Thymus (tissue), 11 donors: ENCODE results near the gene SOCS1. TPM values are rescaled to one million over a fixed set of nuclear protein-coding genes. Genes with fewer than 3 reads are reported as not detected.
A peak's percentile ranks its signal among the peaks of the same experiment; 100 is the strongest.

Source experiments
- DNase-seq, 9 donors: peaks; one replicate each; pipeline ENCODE4 v3.0.0-alpha.2; 2013; ENCODE audit warnings: low spot score in 9 of 9, low read depth in 6 of 9, missing footprints in 1 of 9
- H3K27ac ChIP-seq, 2 donors: one replicate each; pipeline ENCODE4 v1.5.1; 2013; ENCODE audit warnings: control low read depth in 1 of 2, low read depth in 1 of 2, low read length in 1 of 2, mild to moderate bottlenecking in 1 of 2, moderate library complexity in 1 of 2
- H3K27me3 ChIP-seq, 2 donors: one replicate each; pipeline ENCODE4 v1.5.1; 2013; ENCODE audit warnings: low read length in 1 of 2; ENCODE audit not compliant: control insufficient read depth in 2 of 2, insufficient read depth in 1 of 2
- H3K36me3 ChIP-seq, 2 donors: one replicate each; pipeline ENCODE4 v1.5.1; 2013; ENCODE audit warnings: low read length in 1 of 2, mild to moderate bottlenecking in 1 of 2, moderate library complexity in 1 of 2; ENCODE audit not compliant: control insufficient read depth in 2 of 2, insufficient read depth in 2 of 2
- H3K4me1 ChIP-seq, 2 donors: one replicate each; pipeline ENCODE4 v1.5.1; 2013; ENCODE audit warnings: low read length in 2 of 2; ENCODE audit not compliant: control insufficient read depth in 2 of 2, insufficient read depth in 2 of 2
- H3K4me3 ChIP-seq, 2 donors: one replicate each; pipeline ENCODE4 v1.5.1; 2013; ENCODE audit warnings: low read length in 2 of 2, control low read depth in 1 of 2, mild to moderate bottlenecking in 1 of 2
- H3K9me3 ChIP-seq, 2 donors: one replicate each; pipeline ENCODE4 v1.5.1; 2013; ENCODE audit warnings: low read length in 1 of 2, mild to moderate bottlenecking in 1 of 2; ENCODE audit not compliant: control insufficient read depth in 2 of 2, insufficient read depth in 1 of 2
- WGBS: extraction: QIAGEN DNeasy Blood & Tissue Kit; methylation state at CpG from one replicate; pipeline ENCODE4 v1.1.7; 2013; 5-methylcytosine and 5-hydroxymethylcytosine counted together
- polyA plus RNA-seq: library from polyadenylated mRNA; stranded (reverse); fragments of 200-250 nt; gene quantifications from one replicate; pipeline ENCODE4 v1.2.3, GENCODE V29; 2013
- total RNA-seq: library from RNA; stranded (reverse); fragments of 120-200 nt; gene quantifications from one replicate; pipeline ENCODE4 v1.2.4, GENCODE V29; 2013
- donor health status: healthy.

SOCS1 gene
- total and polyA plus RNA-seq, 2 donors = 8.3 to 109 TPM

GRCh38 chr16:11250786-11251524 lies 5.0 kb downstream of the SOCS1 start:
- Histone ChIP-seq H3K4me1 (peaks cover 9 to 38% of the 10 kb centered on the region in 2 donors), H3K27me3 (no peaks in the 10 kb centered on the region), H3K27ac (peak overlapping the region in 1 of 2 donors; percentile 40), H3K36me3 (peaks cover 44 to 56% of the 10 kb centered on the region in 2 donors), H3K9me3 (peaks cover 0 to 1% of the 10 kb centered on the region in 2 donors), H3K4me3 (peak overlapping the region in 1 of 2 donors; percentile 16)
- WGBS = 98% methylated on average over 10 of the region's 10 CpGs
- DNase-seq = no peak

- peaks cover 0 to 1% of the 10 kb centered on the region in 2 donors for H3K9me3 ChIP-seq
- H3K27me3 ChIP-seq = no peaks in the 10 kb centered on the region
- peaks cover 44 to 54% of the 10 kb centered on the region in 2 donors for H3K36me3 ChIP-seq
- no peak overlapping the region for H3K4me3 ChIP-seq
- no peak for DNase-seq
- WGBS = 95% methylated on average over 16 of the region's 16 CpGs
- H3K4me1 ChIP-seq = peaks cover 11 to 39% of the 10 kb centered on the region in 2 donors
- peak overlapping the region in 1 of 2 donors; percentile 47 for H3K27ac ChIP-seq
Measured at GRCh38 chr16:11250091-11250785, 5.8 kb downstream of the SOCS1 start.

GRCh38 chr16:11249233-11250061 lies 6.6 kb downstream of the SOCS1 start:
- 96% methylated on average over 63 of the region's 63 CpGs for WGBS
- Histone ChIP-seq H3K9me3 (peaks cover 0 to 1% of the 10 kb centered on the region in 2 donors), H3K36me3 (peaks cover 41 to 46% of the 10 kb centered on the region in 2 donors), H3K4me3 (no peak overlapping the region), H3K27ac (peak overlapping the region; percentile 47), H3K4me1 (peaks cover 11 to 38% of the 10 kb centered on the region in 2 donors), H3K27me3 (no peaks in the 10 kb centered on the region)
- DNase-seq = no peak

GRCh38 chr16:11248133-11248532 lies 7.9 kb downstream of the SOCS1 start:
- no peak for DNase-seq
- H3K36me3 ChIP-seq = peaks cover 28 to 33% of the 10 kb centered on the region in 2 donors
- H3K27ac ChIP-seq = no peak overlapping the region
- WGBS = 96% methylated on average over 8 of the region's 8 CpGs
- H3K27me3 ChIP-seq = no peaks in the 10 kb centered on the region
- no peak overlapping the region for H3K4me3 ChIP-seq
- peaks cover 0 to 1% of the 10 kb centered on the region in 2 donors for H3K9me3 ChIP-seq
- H3K4me1 ChIP-seq = peaks cover 8 to 24% of the 10 kb centered on the region in 2 donors

DNA sequence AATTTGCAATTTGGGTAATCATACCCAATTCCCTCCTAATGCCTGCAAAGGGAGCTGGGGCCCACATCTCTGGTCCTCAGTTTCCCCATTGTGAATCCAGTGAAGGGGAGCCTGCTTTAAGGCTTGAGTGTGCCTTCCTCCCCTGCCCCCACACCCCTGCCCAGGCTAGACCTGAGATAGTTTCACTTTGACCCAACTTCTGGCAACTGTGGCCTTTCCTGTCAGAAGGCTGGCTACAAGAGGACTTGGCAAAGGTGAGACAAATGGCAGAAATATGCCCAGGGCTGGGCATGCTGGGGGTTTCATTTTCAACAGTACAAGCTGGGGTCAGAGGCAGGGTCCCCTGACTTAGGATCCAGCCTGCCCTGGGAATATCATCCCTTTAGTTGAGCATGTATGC lies 10.0 kb downstream of the SOCS1 start:
- Histone ChIP-seq H3K9me3 (peaks cover 0 to 1% of the 10 kb centered on the region in 2 donors), H3K27me3 (no peaks in the 10 kb centered on the region), H3K4me1 (peaks cover 7 to 23% of the 10 kb centered on the region in 2 donors), H3K27ac (no peak overlapping the region), H3K4me3 (no peak overlapping the region), H3K36me3 (peaks cover 7 to 19% of the 10 kb centered on the region in 2 donors)
- DNase-seq = no peak

DNA sequence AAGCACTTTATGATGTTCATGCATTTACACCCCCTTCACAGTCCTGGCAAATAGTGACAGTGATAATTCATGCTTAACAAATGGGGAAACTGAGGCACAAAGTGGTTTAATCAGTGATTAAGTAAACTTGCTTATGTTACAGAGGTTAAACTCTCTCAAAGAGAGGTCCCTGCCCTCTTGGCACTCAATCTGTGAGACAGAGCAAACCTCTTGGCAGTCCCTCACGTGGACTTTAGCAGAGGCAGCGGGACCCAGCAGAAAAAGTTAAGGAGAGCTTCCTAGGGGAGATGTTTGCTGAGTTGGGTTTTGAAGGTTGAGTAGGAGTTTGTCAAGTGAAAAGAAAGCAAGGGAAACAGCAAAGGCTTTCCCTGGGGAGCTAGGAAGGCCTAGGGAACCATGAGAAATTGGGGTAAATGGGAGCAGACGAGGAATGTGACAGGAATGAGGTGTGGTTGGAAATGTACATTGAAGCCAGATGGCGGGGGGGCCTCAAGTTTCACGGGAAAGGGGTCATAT lies 10.7 kb downstream of the SOCS1 start:
- WGBS = 97% methylated on average over 5 of the region's 5 CpGs
- peaks cover 13 to 30% of the 10 kb centered on the region in 2 donors for H3K4me1 ChIP-seq
- H3K27ac ChIP-seq = no peak overlapping the region
- DNase-seq = no peak
- peaks cover 0 to 1% of the 10 kb centered on the region in 2 donors for H3K9me3 ChIP-seq
- H3K27me3 ChIP-seq = no peaks in the 10 kb centered on the region
- no peak overlapping the region for H3K4me3 ChIP-seq
- H3K36me3 ChIP-seq = peaks cover 4 to 16% of the 10 kb centered on the region in 2 donors

- DNase-seq = no peak
- no peaks in the 10 kb centered on the region for H3K9me3 ChIP-seq
- H3K27me3 ChIP-seq = no peaks in the 10 kb centered on the region
- no peak overlapping the region for H3K4me3 ChIP-seq
- WGBS = 96% methylated on average over 12 of the region's 12 CpGs
- peaks cover 13 to 50% of the 10 kb centered on the region in 2 donors for H3K4me1 ChIP-seq
- no peak overlapping the region for H3K27ac ChIP-seq
- peaks cover 0 to 2% of the 10 kb centered on the region in 2 donors for H3K36me3 ChIP-seq
Measured at GRCh38 chr16:11242658-11243057, 13.3 kb downstream of the SOCS1 start.

DNA sequence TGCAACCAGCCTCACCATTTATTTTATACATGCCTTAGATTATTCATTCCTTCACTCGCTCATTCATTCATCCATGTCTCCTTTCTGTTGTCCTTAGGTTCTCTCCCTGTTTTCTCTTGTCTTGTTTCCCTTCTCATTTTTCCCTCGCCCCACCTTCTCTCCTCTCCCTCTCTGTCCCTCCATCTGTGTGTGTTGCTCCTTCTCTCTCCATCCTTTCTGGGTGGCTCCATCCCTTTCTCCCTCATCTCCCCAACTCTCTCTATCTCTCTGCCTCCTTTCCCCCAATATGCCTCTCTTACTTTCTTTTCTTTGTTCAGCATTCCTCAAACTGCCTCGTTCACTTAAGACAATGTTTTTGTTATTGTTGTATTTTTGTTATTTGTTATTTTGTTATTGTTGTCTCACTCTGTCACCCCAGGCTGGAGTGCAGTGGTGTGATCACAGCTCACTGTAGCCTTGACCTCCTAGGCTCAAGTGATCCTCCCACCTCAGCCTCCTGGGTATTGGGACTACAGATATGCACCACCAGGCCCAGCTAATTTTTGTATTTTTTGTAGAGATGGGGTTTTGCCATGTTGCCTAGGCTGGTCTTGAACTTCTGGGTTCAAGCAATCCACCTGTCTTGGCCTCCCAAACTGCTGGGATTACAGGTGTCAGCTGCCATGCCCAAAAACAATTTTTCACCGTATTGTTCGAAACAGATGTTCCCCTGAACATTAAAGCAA lies 14.4 kb downstream of the SOCS1 start:
- WGBS = 84% methylated on average over 5 of the region's 5 CpGs
- no peaks in the 10 kb centered on the region for H3K9me3 ChIP-seq

More for the DNA sequence above, 14.4 kb downstream of the SOCS1 start:
- H3K27me3 ChIP-seq = no peaks in the 10 kb centered on the region
- H3K4me1 ChIP-seq = peaks cover 13 to 50% of the 10 kb centered on the region in 2 donors
- no peak for DNase-seq
- no peak overlapping the region for H3K27ac ChIP-seq
- no peak overlapping the region for H3K4me3 ChIP-seq
- H3K36me3 ChIP-seq = peaks cover 0 to 2% of the 10 kb centered on the region in 2 donors
